HG02610 (cell line): Measurements from ENCODE around the gene TNFRSF21.
"Not testable (repeated sequence)": the region's sequence is repeated elsewhere in the genome, so short reads cannot be mapped to it uniquely, and the experiment has no call there.

Experiments
- ATAC-seq: cut with Tn5 transposase; IDR thresholded peaks from one replicate; pipeline ENCODE4 v1.9.1; 2021; ENCODE audit warnings: mild to moderate bottlenecking, moderate library complexity; ENCODE audit not compliant: unreplicated experiment

TNFRSF21 gene

DNA sequence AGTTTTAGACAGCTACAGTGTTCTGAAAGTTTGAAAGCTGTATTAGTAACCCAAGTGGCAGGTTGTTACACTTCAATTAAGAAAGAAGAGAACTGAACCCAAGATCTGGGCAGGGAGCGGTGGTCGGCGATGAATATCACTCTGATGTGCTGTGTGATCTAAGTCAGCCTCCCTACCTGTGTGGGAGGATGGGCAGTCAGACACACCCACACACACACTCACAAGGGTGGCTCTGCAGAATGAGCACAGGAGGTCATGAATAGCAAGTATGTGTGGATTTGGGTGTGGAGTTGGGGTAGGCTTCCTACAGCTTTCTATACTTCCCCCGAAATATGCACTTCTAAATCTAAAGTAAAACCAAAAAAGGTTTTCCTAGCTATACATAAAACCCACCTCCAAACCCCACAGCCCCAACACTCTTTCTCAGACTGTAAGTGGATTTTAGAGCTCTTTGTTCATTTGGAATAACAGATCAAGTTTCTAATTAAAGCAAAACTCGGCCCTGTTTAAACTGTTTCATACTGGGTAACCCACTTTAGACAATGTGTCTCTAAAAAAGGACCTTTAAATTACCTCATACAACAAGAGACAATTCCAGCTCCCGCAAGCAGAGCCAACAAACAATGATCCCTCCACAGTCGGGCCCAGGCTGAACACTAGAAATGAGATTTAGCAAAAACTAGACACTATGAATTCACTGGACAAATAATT, 19.4 kb downstream of the TNFRSF21 start:
- ATAC-seq = no peak

DNA sequence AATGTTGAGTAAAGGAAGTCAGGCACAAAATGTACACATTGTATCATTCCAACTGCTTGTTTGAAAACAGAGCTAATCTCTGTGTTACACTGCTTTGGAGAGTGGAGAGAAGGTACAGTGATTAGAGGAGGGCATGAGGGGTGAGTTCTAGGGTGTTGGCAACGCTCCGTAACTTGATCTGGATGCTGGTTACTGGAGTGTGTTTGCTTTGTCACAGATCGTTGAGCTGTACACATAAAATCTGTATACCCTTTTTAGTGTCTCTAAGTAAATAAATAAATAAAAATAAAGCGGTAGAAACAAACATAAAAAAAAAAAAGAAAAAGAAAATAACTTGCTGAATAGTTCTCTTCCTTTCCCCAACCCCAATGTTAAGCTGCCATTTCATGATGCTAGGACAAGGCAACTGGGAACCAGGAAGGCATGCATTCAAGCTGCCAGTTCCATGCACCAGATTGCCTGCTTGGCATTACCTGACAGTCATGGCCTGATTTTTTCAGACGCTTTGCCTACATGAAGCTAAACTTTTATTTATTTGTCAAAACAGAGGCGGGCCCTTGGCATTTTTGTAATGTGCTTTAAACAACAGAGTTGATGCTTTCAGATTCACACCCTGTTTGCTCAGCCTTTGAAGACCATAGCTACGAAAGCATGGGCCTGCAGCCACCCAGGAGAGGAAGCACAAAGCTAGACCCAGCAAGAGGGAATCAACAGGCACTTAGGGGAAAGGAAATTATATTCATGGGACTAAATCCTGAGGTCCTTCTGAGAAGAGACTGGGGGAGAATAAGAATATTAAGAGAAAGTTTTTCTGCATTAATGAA, 21.2 kb downstream of the TNFRSF21 start:
- ATAC-seq = no peak

DNA sequence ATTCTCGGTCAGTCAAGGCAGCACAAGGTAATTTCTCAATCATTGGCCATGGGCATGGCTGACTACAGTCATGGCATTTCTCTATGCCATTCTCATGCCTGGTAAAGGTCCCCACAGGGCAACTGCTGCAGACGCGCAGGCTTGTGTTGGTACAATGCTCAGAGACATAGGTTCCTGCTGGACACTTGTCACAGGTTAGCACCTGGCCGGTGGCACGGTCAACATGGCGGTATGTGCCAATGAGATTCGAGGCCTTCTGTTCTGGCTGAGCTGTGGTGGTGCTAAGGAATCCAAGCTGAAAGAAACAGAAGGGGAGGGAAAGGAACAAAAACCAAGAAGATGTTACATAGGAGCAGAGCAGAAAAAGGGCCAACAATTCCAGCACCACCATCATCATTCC, 23.4 kb downstream of the TNFRSF21 start:
- ATAC-seq = no peak

DNA sequence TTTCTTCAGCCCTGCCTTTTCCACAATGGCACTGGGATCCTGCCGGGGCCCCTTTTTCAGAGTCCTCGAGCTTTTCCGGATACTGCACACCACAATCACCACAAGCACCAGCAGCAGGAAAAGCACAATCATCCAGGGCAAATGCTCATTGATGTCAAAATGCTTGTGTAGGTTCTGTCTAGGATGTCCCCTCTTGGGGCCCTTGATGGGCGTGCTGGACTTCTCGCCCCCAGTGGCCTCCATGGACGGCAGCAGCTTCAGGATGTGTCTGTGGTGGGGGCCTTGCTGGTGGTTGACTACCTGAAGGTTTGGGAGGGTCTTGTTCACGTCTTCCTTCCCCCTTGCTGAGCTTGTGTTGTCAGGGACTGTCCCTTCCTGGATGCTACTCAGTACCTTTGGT, 25.7 kb downstream of the TNFRSF21 start:
- no peak for ATAC-seq

GRCh38 chr6:47278545-47278944, 31.2 kb downstream of the TNFRSF21 start:
- ATAC-seq = no peak

DNA sequence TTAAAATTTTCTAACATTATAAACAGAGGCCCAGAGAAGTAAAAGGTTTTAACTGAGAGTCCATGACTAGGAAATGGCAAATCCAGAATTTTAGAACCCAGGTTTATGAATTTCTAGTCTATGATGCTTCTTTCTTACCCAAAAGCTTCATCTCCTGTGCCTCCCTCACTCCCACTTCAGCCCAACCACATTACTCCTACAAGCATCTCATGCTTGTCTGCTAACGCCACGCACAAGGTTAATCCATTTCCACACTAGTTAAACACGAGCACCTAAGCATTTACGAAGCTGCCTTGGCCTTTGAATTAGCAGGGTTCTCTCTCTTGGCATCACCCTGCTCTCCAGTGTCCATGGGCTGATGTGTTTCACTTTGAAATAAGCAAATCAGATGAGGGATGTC, 32.0 kb downstream of the TNFRSF21 start:
- no peak for ATAC-seq

GRCh38 chr6:47276377-47276776, 33.3 kb downstream of the TNFRSF21 start:
- ATAC-seq = no peak

DNA sequence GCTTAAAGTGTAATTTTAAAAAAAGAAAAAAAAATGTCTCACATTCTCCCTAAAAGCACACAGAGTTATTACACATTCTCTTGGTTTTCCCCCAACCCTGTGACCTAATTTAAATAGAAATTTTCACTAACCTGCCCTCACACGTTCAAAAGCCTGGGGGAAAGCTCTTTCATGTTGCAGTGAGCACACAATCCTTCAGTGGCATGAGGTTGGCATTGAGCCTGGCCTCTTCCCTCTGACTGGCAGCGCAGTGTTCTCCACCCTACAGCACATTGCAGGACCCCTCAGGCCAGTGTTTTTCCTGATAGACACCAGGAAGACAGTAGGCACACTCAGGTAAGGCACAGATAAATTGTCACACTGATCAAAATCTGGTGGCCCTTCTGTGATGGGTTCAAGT, 34.1 kb downstream of the TNFRSF21 start:
- no peak for ATAC-seq

DNA sequence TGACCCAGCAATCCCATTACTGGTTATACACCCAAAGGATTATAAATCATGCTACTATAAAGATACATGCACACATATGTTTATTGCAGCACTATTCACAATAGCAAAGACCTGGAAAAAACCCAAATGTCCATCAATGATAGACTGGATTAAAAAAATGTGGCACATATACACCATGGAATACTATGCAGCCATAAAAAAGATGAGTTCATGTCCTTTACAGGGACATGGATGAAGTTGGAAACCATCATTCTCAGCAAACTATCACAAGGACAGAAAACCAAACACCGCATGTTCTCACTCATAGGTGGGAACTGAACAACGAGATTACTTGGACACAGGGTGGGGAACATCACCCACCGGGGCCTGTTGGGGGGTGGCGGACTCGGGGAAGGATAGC, 34.6 kb downstream of the TNFRSF21 start:
- not testable (repeated sequence) for ATAC-seq

GRCh38 chr6:47268572-47269187, 41.0 kb downstream of the TNFRSF21 start:
- no peak for ATAC-seq

- ATAC-seq = no peak
Measured at GRCh38 chr6:47267301-47267700, 42.4 kb downstream of the TNFRSF21 start.

GRCh38 chr6:47265971-47266370, 43.7 kb downstream of the TNFRSF21 start:
- no peak for ATAC-seq

DNA sequence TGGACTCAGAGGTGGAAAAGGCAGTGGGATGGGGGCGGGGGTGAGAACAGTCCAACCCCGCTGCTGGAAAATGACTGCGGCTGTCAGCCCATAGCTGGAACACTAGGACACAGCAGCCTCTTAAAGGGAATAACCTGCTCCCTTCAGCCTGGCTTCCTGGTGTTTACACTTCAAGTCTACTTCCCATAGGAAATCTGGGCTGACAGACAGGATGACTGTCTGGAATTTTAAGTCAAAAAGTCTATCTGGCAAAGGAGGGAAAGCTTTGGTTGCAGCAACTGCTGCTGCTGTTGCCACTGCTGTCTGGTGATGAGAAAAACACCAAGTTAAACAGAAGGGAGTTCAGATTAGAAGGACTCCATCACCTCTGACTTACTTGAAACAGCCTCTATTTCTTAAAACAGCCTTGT, 44.9 kb downstream of the TNFRSF21 start:
- ATAC-seq = no peak

GRCh38 chr6:47263268-47263667, 46.4 kb downstream of the TNFRSF21 start:
- no peak for ATAC-seq

GRCh38 chr6:47262231-47262630, 47.5 kb downstream of the TNFRSF21 start:
- ATAC-seq = no peak

DNA sequence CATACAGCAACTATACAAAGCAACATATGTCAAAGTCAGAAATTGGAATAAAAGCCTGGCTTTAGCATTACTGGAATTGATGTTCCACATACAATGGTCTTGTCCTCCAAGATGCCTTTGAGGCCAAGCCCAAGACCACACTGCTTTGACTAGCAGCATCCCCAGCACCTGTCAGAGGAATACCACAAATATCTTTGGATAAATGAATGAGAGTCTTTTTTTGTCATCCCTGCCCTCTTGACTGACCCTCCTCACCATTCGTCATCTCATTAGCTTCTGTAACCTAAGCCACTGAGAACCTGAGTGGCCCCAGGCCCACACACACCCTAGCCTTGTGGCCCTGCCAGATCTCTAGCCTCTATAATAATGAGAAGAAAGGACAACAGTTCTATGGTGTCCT, 48.5 kb downstream of the TNFRSF21 start:
- no peak for ATAC-seq

DNA sequence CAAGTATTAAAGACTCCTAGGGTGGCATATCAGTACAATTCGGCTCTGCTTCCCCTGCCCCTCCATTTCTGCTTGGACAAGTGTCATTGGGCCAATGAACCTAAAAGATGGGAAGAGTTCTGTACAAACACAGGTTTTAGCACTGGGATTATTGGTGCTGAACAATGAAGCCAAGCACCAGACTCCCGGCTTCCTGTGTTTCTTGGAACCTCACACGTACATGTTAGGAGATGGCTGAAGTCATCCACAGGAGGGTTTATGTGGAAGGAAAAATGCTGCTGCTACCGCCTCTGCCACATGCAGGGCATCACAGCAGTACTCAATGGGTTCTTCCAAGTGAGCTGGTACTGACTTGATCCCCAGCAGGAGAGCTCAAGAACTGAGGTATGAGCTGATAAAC, 49.7 kb downstream of the TNFRSF21 start:
- no peak for ATAC-seq

- ATAC-seq = no peak
Measured at GRCh38 chr6:47258724-47259347, 50.9 kb downstream of the TNFRSF21 start.

DNA sequence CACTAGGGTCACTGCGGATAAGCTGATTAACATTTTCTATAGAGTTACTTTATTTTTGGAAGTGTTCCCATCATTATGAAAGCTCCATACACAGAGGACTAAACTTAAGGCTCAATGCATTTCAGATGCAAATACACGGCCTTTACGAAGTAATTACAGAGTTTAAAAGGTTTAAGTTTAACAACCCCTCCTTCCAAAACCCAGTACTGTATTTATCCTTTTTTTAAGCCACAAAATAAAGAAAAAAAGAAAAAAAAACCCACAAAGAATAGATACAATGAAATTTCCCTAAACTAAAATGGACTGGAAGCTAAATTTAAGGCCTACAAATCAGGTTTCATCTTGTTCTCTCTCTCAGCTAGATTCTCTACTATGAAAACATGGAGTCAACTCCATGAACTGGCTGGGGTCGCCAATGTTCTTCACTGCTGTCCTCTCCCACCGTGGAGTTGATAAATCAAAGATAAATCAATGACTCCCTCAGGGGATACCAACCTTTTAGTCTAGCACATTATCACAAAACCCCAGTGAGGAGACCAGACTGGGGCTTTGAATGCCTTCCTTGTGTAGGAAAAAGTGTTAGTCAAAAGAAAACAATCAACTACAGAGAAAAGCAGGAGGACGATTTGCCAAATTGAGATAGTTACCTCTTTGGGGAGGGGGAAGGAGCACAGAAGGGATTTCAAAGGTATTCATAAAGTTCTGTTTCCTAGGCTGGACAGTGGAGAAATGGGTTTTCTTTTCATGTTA, 52.5 kb downstream of the TNFRSF21 start:
- ATAC-seq = no peak

GRCh38 chr6:47256361-47256760, 53.3 kb downstream of the TNFRSF21 start:
- no peak for ATAC-seq

- no peak for ATAC-seq
Measured at GRCh38 chr6:47254906-47255305, 54.8 kb downstream of the TNFRSF21 start.
